Measurements from ENCODE around the gene MUSTN1.

GRCh38 chr3:52792413-52792812, 42.4 kb downstream of the MUSTN1 start:
- TF ChIP-seq, protein P1, sequence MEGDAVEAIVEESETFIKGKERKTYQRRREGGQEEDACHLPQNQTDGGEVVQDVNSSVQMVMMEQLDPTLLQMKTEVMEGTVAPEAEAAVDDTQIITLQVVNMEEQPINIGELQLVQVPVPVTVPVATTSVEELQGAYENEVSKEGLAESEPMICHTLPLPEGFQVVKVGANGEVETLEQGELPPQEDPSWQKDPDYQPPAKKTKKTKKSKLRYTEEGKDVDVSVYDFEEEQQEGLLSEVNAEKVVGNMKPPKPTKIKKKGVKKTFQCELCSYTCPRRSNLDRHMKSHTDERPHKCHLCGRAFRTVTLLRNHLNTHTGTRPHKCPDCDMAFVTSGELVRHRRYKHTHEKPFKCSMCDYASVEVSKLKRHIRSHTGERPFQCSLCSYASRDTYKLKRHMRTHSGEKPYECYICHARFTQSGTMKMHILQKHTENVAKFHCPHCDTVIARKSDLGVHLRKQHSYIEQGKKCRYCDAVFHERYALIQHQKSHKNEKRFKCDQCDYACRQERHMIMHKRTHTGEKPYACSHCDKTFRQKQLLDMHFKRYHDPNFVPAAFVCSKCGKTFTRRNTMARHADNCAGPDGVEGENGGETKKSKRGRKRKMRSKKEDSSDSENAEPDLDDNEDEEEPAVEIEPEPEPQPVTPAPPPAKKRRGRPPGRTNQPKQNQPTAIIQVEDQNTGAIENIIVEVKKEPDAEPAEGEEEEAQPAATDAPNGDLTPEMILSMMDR (IDR thresholded peaks at IDR 0.05): no peak; the same call in 1 of the 2 replicates
- TF ChIP-seq, protein P2, sequence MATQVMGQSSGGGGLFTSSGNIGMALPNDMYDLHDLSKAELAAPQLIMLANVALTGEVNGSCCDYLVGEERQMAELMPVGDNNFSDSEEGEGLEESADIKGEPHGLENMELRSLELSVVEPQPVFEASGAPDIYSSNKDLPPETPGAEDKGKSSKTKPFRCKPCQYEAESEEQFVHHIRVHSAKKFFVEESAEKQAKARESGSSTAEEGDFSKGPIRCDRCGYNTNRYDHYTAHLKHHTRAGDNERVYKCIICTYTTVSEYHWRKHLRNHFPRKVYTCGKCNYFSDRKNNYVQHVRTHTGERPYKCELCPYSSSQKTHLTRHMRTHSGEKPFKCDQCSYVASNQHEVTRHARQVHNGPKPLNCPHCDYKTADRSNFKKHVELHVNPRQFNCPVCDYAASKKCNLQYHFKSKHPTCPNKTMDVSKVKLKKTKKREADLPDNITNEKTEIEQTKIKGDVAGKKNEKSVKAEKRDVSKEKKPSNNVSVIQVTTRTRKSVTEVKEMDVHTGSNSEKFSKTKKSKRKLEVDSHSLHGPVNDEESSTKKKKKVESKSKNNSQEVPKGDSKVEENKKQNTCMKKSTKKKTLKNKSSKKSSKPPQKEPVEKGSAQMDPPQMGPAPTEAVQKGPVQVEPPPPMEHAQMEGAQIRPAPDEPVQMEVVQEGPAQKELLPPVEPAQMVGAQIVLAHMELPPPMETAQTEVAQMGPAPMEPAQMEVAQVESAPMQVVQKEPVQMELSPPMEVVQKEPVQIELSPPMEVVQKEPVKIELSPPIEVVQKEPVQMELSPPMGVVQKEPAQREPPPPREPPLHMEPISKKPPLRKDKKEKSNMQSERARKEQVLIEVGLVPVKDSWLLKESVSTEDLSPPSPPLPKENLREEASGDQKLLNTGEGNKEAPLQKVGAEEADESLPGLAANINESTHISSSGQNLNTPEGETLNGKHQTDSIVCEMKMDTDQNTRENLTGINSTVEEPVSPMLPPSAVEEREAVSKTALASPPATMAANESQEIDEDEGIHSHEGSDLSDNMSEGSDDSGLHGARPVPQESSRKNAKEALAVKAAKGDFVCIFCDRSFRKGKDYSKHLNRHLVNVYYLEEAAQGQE (IDR thresholded peaks at IDR 0.05; ENCODE audit: insufficient read depth in 1 of 2, low read depth in 2 of 2, low read length in 1 of 2): no peak
- TF ChIP-seq TCF7L2 (IDR thresholded peaks at IDR 0.05; ENCODE audit: low read depth, low read length) (no peak), POLR2AphosphoS5 (IDR thresholded peaks at IDR 0.05; ENCODE audit: low read depth, low read length) (no peak)
